HG02973 (cell line): Measurements from ENCODE around the gene OSBPL2.

Experiments used
- ATAC-seq: cut with Tn5 transposase; IDR thresholded peaks from one replicate; pipeline ENCODE4 v1.9.1; 2021; ENCODE audit warnings: moderate library complexity; ENCODE audit not compliant: unreplicated experiment

OSBPL2 gene

GRCh38 chr20:62232770-62233645, 5.3 kb upstream of the OSBPL2 start:
- no peak for ATAC-seq

DNA sequence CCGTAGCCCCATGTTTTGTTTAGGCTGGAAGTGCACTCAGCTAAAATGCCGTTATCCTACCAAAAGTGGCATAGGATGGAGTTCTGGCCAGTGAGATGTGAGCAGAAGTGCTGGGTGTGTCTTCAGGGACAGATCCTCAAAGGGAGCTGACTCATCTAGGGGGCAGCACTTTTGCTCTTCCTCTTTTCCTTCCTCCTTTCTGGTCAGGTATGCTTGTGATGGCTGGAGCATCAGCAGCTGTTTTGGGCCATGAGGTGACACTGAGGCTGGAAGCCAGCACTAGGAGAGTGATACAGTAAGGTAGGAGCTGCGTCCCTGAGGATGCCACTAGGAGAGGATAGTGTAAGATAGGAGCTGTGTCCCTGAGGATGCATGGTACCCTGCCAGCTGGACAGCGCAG, 4.6 kb upstream of the OSBPL2 start:
- no peak for ATAC-seq

GRCh38 chr20:62234339-62234738, 4.0 kb upstream of the OSBPL2 start:
- no peak for ATAC-seq

DNA sequence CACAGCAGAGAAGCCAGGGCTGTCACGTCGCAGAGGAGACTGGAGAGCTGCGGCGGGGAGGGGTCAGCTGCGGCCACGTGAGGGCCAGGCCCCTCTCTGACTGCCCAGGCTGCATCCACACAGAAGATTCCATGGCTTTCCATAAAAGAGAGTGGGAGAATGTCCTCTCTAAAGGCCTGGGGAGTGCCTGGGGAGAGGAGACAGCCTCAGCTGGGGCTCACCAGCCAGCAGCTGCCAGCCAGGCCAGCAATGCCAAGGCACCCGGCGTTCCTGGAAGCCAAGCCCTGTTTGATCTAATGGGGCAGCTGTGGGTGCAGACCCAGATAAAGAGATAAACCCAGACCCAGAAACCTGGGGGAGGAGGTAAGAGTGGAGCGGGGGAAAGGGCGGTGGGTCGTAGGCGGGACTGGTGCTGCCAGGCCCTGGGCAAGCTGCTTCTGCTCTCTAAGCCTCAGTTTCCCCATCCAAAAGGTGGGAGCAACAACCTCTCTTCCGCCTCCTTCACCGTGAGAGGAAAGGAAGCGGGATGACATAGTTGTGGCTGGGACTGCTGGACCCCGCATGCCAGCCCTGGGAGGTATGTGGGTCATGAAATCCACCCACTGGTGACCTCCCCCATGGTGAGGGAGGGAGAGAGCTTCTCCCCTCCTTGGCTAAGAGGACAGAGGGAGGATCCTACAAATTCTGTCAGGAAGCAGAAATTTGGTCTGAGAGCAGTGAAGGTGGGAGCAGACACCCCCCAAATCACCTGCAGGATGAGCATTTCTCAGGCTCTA, 3.1 kb upstream of the OSBPL2 start:
- no peak for ATAC-seq

DNA sequence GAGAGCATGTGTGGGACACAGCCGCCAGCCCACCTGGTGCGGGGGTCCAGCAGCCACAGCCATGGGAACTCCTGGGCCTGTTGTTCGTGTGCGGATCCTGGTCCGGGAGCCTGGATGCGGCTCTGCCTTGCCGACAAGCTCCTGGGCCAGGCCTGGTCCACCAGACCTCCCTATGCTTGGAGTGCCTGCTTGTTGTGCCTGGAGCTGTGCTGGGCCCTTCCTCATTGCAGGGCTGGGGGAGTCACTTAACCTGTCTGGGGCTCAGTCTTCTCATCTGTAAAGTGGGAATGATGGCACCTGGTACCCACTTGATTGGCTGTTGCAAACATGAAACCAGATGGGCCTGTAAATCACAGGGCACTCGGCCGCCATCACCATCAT, 2.6 kb upstream of the OSBPL2 start:
- no peak for ATAC-seq

DNA sequence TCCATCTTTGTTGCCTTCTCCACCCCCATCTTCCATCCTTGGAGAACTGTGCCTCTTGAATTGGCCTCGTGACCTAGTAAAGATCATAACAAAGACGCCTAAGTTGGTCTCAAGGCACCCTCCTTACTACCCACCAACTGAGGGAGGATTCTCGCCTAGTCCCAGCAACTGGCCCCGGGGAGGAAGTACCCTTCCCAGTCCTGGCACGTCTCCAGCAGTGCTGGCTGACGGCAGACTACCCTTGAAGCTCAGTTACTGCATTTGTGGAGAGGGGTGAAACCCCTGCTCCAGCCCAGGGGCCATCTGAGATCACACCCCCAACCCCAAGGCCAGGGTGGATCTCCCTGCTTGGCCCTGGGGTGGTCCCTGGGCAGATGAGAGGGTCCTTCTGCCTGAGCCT, 2.1 kb upstream of the OSBPL2 start:
- no peak for ATAC-seq

GRCh38 chr20:62236766-62237513, 1.4 kb upstream of the OSBPL2 start:
- no peak for ATAC-seq

- ATAC-seq: no peak
These were observed 864 bp upstream of the OSBPL2 start for GRCh38 chr20:62237514-62237800.

DNA sequence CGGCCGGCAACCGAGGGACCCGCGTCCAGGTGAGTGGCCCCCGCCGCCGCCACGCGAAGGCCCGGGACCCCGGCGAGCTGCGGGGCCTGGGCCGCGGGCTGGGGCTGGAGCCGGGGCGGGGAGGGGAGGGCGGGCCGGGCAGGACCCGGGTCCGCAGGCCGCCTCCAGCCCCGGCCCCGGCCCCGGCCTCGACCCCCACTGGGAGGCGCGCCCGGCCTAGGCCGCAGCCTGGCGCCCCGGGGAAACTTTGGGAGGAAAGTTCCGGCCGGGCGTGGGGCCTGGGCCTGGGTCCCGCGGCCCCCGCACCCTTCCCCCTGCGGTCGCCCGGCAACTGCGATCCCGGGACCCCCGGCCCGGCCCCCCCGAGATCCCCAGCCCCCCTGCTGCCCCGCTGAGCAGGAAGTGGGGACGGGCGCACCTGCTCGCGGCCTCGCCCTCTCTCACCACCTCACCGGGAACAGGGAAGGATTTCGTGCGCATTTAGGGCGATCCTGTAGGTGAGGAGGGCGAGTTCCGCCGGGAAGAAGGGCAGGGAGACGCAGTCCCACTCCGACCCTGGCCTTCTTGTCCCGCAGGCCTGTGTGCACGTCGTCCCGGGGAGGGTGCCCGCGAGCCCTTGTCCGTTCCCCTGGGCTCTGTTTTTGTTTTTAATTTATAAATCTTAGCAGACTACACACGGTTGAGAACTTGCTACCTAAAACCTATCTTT, 402 bp downstream of the OSBPL2 start:
- ATAC-seq: peak; percentile 6

GRCh38 chr20:62239278-62239879, 1.1 kb downstream of the OSBPL2 start:
- no peak for ATAC-seq

DNA sequence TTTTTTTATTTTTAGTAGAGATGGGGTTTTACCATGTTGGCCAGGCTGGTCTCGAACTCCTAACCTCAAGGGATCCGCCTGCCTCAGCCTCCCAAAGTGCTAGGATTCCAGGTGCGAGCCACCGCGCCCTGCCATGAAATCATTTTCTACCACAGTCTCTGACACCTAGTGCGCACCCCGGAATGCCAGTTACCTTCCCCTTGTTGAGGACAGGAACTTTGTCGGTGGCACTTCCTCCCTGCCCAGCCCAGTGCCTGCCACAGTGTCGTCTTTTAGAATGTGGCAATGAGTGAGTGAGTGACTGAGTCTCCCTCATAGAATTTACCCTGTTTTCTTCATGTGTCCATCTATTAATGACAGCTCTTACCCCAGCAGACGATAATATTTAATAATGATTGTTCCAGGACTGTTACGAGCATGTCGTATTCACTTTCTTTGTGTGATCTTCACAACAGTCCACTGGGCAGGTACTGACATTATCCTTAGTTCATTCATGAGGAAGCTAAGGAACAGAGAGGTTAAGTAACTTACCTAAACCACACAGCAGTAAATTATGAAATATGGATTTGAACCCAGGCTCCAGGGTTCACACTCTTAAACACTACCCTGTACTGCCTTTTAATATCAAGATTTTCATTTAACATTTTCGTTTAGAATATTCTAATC, 1.8 kb downstream of the OSBPL2 start:
- ATAC-seq: no peak

GRCh38 chr20:62241506-62241905, 3.2 kb downstream of the OSBPL2 start:
- ATAC-seq: no peak

GRCh38 chr20:62242176-62242575, 3.9 kb downstream of the OSBPL2 start:
- ATAC-seq: no peak

DNA sequence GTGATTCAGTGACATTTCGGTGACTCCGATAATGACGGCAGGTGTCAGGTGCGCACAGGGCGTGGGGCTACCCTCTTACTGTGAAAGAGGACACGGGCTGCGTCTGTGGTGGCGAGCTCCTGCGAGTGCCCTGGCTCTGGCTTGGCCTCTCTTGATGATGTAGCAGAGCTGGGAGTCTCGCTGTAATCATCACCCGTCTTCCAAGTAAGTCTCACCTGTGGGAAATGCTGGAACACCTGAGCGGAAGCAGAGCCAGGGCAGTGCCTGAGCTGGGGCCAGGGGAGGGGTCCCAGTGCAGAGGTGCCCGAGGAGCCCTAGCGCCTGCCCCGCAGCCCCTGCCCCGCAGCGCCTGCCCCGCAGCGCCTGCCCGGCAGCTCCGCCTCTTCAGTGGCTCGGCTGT, 4.8 kb downstream of the OSBPL2 start:
- no peak for ATAC-seq

DNA sequence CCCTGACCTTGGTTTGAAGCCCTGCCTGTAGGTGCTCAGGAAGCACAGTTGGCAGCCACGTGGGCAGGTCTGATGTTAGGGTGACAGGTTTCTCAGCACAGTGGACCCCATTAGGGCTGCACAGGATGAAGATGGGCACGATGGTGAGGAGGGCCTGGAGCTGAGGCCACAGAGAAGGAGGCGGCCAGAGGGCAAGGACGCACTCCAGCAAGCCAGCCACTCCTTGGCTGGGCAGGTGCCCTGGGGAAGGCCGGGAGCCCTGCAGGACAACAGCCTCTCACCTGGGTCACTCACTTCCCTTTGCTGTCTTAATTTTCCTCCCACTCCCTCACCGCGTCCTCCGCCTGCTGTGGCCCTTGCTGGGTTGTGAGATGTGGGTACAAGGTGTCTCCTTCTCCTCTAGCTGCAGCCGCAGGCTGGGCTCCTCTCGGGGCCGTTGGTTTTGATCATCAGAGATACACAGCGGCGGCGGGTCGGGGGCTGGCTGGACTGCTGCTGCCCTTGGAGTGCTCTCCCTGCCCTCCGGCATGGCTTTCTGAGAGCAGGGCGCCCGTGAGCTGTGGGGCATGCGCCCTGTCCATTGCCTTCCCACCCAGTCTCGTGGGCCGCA, 5.7 kb downstream of the OSBPL2 start:
- no peak for ATAC-seq

DNA sequence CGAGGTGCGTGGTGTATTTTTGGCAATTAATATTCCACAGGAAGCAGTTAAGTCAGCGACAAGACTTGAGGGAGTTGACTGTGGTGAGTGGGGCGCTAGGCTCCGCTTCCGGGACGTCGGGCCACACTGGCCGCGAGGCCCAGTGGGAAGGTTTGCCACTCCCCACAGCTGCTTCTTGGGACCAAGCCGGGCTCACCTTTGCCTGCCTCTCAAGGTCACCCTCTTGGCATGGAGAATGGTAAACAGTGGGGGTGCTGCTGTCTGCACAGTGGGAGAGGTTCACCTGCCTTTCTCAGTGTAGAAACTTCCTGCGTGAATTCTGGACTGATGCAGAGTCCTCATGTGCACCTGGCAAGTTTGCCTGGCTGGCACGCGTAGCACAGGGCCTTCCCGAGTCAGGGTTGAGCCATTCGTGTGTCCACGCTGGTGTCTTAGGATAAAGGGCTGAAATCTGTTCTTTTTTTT, 6.4 kb downstream of the OSBPL2 start:
- no peak for ATAC-seq

GRCh38 chr20:62245911-62246280, 7.6 kb downstream of the OSBPL2 start:
- ATAC-seq: no peak

DNA sequence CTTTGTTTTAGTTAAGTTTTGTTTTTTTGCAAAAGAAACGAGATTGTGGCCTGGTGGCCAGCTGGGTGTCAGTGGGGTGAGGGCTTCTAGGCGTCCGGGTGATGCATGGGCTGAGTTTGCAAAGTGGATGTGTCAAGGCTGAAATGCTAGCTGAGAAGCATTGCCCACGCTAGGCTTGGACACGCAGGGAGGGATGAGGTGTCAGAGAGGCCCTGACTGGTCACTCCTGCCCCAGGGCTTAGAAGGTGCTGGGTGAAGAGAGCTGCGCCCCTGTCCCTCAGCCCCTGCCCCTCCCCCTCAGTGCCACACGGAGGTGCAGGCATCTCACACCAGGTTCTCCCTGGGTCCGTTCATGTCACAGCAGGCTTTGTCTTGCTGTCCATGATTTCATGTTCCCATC, 8.1 kb downstream of the OSBPL2 start:
- no peak for ATAC-seq

DNA sequence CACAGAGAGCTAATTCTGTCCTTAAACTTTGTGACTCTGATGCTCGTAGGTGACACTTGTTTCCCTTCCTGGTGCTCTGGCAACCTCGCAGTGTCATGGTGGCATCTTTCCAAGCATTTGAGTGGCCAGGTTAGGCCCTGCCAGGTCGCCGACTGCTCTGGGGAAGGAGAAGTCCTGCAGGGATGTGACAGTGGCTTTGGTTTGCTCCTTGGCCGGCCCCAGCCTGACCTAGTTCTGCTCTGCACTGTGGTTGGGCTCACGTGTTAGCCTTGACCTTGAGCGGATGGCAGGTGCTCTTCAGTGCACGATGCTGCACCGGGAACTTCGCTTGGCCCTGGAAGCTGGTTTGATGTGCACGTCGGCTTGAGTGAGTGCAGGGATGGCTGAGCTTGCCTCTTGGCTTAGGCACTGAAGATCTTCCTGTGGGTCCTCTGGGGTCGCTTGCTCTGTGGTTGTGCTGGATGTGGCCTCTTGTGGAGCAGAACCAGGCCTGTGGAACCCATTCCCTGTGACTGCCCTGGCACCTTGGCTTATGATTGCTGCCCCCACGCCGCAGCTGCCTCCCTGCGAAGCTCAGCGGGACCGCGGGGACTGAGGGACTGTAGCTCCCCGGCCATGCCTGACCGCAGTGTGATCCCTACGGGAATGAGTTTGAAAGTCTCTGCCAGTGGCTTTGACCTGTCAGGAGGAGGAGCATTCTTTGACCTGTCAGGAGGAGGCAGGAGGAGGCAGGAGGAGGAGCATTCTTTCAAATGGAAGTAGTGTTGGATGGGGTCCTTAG, 8.7 kb downstream of the OSBPL2 start:
- no peak for ATAC-seq
